GM23248 (cell line): ENCODE measurements around the gene LRRC36. TPM values are rescaled to one million over a fixed set of nuclear protein-coding genes. Genes with fewer than 3 reads are reported as not detected.

Experiments
- DNase-seq: peaks from one replicate; pipeline ENCODE4 v3.0.0-alpha.2; 2015
- H2AFZ ChIP-seq: fragments of 200-600 bp; sonication (generic); 2 replicates; pipeline ENCODE4 v1.6.1; 2016; ENCODE audit warnings: antibody characterized with exemption
- H3F3A ChIP-seq: fragments of 200-600 bp; sonication (generic); 2 replicates; pipeline ENCODE4 v1.6.1; 2016; ENCODE audit warnings: mild to moderate bottlenecking, antibody characterized with exemption, mixed run types; ENCODE audit not compliant: insufficient read depth
- H3K27ac ChIP-seq: fragments of 200-600 bp; sonication (generic); 2 replicates; pipeline ENCODE4 v1.5.1; 2016; ENCODE audit warnings: mild to moderate bottlenecking
- H3K27me3 ChIP-seq: fragments of 200-600 bp; sonication (generic); replicated peaks from 2 replicates; pipeline ENCODE4 v1.6.1; 2016; ENCODE audit warnings: mild to moderate bottlenecking; ENCODE audit not compliant: insufficient read depth
- H3K36me3 ChIP-seq: fragments of 200-600 bp; sonication (generic); 2 replicates; pipeline ENCODE4 v1.6.1; 2016; ENCODE audit warnings: low read depth, mild to moderate bottlenecking
- H3K4me1 ChIP-seq: fragments of 200-600 bp; sonication (generic); 2 replicates; pipeline ENCODE4 v1.6.1; 2016; ENCODE audit warnings: mild to moderate bottlenecking; ENCODE audit not compliant: insufficient read depth
- H3K4me2 ChIP-seq: fragments of 200-600 bp; sonication (generic); one replicate; pipeline ENCODE4 v1.6.1; 2016; ENCODE audit warnings: mild to moderate bottlenecking; ENCODE audit not compliant: unreplicated experiment
- H3K4me3 ChIP-seq: fragments of 200-600 bp; sonication (generic); 2 replicates; pipeline ENCODE4 v1.5.1; 2016; ENCODE audit warnings: mild to moderate bottlenecking
- H3K79me2 ChIP-seq: fragments of 200-600 bp; sonication (generic); 2 replicates; pipeline ENCODE4 v1.6.1; 2016; ENCODE audit warnings: mild to moderate bottlenecking; ENCODE audit not compliant: insufficient read depth
- H3K9ac ChIP-seq: fragments of 200-600 bp; sonication (generic); 2 replicates; pipeline ENCODE4 v1.6.1; 2016; ENCODE audit warnings: mild to moderate bottlenecking
- H3K9me2 ChIP-seq: fragments of 200-600 bp; sonication (generic); 2 replicates; pipeline ENCODE4 v1.6.1; 2016; ENCODE audit warnings: mixed run types, mild to moderate bottlenecking, moderate library complexity; ENCODE audit not compliant: insufficient read depth
- H3K9me3 ChIP-seq: fragments of 200-600 bp; sonication (generic); one replicate; pipeline ENCODE4 v1.6.1; 2017; ENCODE audit warnings: low read depth
- H4K20me1 ChIP-seq: fragments of 200-600 bp; sonication (generic); 2 replicates; pipeline ENCODE4 v1.6.0; 2016; ENCODE audit not compliant: insufficient read depth
- EZH2 ChIP-seq: fragments of 200-600 bp; sonication (generic); IDR thresholded peaks from 2 replicates; pipeline ENCODE4 v1.6.1; 2018; ENCODE audit warnings: antibody characterized with exemption, mild to moderate bottlenecking; ENCODE audit not compliant: insufficient read depth, poor library complexity, severe bottlenecking
- EZH2phosphoT487 ChIP-seq: fragments of 200-600 bp; sonication (generic); IDR thresholded peaks from 2 replicates; pipeline ENCODE4 v1.6.1; 2018; ENCODE audit warnings: antibody characterized with exemption, moderate library complexity, mild to moderate bottlenecking, low read depth; ENCODE audit not compliant: insufficient read depth
- WGBS, 2 experiments: methylation state at CpG; one replicate each; pipeline ENCODE4 v1.1.6; 2015 to 2017; ENCODE audit warnings: low lambda C conversion rate in 2 of 2, low coverage in 1 of 2; ENCODE audit errors: missing lambda C conversion rate in 2 of 2; 5-methylcytosine and 5-hydroxymethylcytosine counted together
- in situ Hi-C: fragments of 300-500 bp; cut with MboI; formaldehyde crosslinking; loops from 2 replicates; pipeline ENCODE4 v1.15.0; 2020
- polyA plus RNA-seq: library from polyadenylated mRNA; unstranded; fragments of >200 nt; fragmentation: Nextera tagmentation; extraction: Ambion mirVana; gene quantifications from 2 replicates; pipeline ENCODE4 v1.2.1, GENCODE V29; 2016
- total RNA-seq: library from RNA; depleted of rRNA; stranded (reverse); fragments of >200 nt; shearing (Covaris generic); gene quantifications from 2 replicates; pipeline ENCODE4 v1.2.3, GENCODE V29; 2014

The LRRC36 gene
- total and polyA plus RNA-seq, 2 experiments from 2014 or later: not detected

DNA sequence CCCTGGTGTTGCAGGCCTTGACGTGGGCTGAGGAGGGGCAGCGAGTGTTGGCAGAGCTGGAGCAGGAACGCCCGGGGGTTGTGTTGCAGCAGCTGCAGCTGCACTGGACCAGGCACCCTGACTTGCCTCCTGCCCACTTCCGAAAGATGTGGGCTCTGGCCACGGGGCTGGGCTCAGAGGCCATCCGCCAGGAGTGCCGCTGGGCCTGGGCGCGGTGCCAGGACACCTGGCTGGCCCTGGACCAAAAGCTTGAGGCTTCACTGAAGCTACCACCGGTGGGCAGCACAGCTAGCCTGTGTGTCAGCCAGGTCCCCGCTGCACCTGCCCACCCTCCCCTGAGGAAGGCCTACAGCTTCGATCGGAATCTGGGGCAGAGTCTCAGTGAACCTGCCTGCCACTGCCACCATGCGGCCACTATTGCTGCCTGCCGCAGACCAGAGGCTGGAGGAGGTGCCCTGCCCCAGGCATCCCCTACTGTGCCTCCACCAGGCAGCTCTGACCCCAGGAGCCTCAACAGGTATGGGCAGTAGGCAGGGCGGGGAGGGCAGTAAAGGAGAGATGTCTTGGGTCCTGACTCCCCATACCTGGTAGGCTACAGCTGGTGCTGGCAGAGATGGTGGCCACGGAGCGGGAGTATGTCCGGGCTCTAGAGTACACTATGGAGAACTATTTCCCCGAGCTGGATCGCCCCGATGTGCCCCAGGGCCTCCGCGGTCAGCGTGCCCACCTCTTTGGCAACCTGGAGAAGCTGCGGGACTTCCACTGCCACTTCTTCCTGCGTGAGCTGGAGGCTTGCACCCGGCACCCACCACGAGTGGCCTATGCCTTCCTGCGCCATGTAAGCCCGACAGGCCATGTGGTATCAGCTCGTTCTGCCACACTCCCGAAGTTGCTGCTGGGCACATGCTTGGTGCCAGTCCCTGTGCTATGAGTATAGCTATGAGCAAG, 41.6 kb upstream of the LRRC36 start:
- Histone ChIP-seq H3K4me3 (no peak overlapping the region), H3F3A (no peaks in the 10 kb centered on the region), H2AFZ (no peak overlapping the region), H4K20me1 (no peaks in the 10 kb centered on the region), H3K9me2 (no peaks in the 10 kb centered on the region), H3K9ac (no peak overlapping the region), H3K4me1 (no peaks in the 10 kb centered on the region), H3K27me3 (no peaks in the 10 kb centered on the region), H3K36me3 (no peaks in the 10 kb centered on the region), H3K9me3 (no peaks in the 10 kb centered on the region), H3K79me2 (no peaks in the 10 kb centered on the region), H3K27ac (no peak overlapping the region), H3K4me2 (no peak overlapping the region)
- DNase-seq: peak; percentile 32
- in situ Hi-C loops: no loop called here
- no peak for TF ChIP-seq EZH2
- no peak for TF ChIP-seq EZH2phosphoT487
- WGBS, 2 experiments: 86 to 88% methylated on average over 31 to 34 of the region's 34 CpGs

DNA sequence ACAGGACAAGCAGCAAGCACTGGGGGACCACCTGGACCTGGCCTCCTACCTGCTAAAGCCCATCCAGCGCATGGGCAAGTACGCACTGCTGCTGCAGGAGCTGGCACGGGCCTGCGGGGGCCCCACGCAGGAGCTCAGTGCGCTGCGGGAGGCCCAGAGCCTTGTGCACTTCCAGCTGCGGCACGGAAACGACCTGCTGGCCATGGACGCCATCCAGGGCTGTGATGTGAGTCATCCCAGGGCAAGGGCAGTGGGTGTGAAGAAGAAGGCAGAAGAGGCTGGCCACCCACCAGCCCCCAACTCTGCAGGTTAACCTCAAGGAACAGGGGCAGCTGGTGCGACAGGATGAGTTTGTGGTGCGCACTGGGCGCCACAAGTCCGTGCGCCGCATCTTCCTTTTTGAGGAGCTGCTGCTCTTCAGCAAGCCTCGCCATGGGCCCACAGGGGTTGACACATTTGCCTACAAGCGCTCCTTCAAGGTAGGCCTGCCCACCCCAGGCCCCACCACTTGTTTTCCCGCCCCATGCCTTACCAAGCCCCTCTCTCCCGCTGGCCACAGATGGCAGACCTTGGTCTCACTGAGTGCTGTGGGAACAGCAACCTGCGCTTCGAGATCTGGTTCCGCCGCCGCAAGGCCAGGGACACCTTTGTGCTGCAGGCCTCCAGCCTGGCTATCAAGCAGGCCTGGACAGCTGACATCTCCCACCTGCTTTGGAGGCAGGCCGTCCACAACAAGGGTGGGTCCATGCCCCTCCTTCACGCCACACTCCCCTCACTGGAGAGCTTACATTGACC, 40.0 kb upstream of the LRRC36 start:
- TF ChIP-seq EZH2phosphoT487: no peak
- no peak for TF ChIP-seq EZH2
- Histone ChIP-seq H3K4me2 (no peak overlapping the region), H4K20me1 (no peaks in the 10 kb centered on the region), H3K36me3 (no peaks in the 10 kb centered on the region), H3K4me3 (no peak overlapping the region), H3K79me2 (no peaks in the 10 kb centered on the region), H3K9ac (no peak overlapping the region), H3K9me3 (no peaks in the 10 kb centered on the region), H3K4me1 (no peaks in the 10 kb centered on the region), H3K9me2 (no peaks in the 10 kb centered on the region), H2AFZ (no peak overlapping the region), H3K27me3 (no peaks in the 10 kb centered on the region), H3K27ac (no peak overlapping the region), H3F3A (no peaks in the 10 kb centered on the region)
- DNase-seq: no peak
- in situ Hi-C loops: no loop called here
- 97 to 98% methylated on average over 28 of the region's 28 CpGs for WGBS, 2 experiments

- in situ Hi-C loops: no loop called here
- Histone ChIP-seq H3K4me3 (no peak overlapping the region), H3K27me3 (no peaks in the 10 kb centered on the region), H2AFZ (no peak overlapping the region), H3K9me3 (no peaks in the 10 kb centered on the region), H3K27ac (no peak overlapping the region), H3K79me2 (no peaks in the 10 kb centered on the region), H3K36me3 (no peaks in the 10 kb centered on the region), H3K4me2 (no peak overlapping the region), H3F3A (no peaks in the 10 kb centered on the region), H4K20me1 (no peaks in the 10 kb centered on the region), H3K4me1 (no peaks in the 10 kb centered on the region), H3K9me2 (no peaks in the 10 kb centered on the region), H3K9ac (no peak overlapping the region)
- no peak for TF ChIP-seq EZH2phosphoT487
- TF ChIP-seq EZH2: no peak
- 91 to 96% methylated on average over 14 of the region's 14 CpGs for WGBS, 2 experiments
- DNase-seq: no peak
Observed at GRCh38 chr16:67287960-67288359, 38.7 kb upstream of the LRRC36 start.

- Histone ChIP-seq H3K4me1 (peaks cover 21% of the 10 kb centered on the region), H3F3A (no peaks in the 10 kb centered on the region), H2AFZ (no peak overlapping the region), H4K20me1 (no peaks in the 10 kb centered on the region), H3K27me3 (no peaks in the 10 kb centered on the region), H3K9me3 (no peaks in the 10 kb centered on the region), H3K36me3 (no peaks in the 10 kb centered on the region), H3K9ac (no peak overlapping the region), H3K9me2 (no peaks in the 10 kb centered on the region), H3K4me3 (no peak overlapping the region), H3K4me2 (no peak overlapping the region), H3K27ac (no peak overlapping the region), H3K79me2 (no peaks in the 10 kb centered on the region)
- 82 to 84% methylated on average over 7 of the region's 7 CpGs for WGBS, 2 experiments
- TF ChIP-seq EZH2 (no peak), EZH2phosphoT487 (no peak)
- in situ Hi-C loops: no loop called here
- no peak for DNase-seq
Observed at GRCh38 chr16:67291461-67291860, 35.2 kb upstream of the LRRC36 start.
